Fibroblast of skin of left quadriceps (primary cell): ENCODE results near the gene FCER1G.

ENCODE experiments used
- DNase-seq, 2 experiments: peaks; one replicate each; pipeline ENCODE4 v3.0.0-alpha.2; 2013; ENCODE audit warnings: low read depth in 2 of 2

The FCER1G gene

DNA sequence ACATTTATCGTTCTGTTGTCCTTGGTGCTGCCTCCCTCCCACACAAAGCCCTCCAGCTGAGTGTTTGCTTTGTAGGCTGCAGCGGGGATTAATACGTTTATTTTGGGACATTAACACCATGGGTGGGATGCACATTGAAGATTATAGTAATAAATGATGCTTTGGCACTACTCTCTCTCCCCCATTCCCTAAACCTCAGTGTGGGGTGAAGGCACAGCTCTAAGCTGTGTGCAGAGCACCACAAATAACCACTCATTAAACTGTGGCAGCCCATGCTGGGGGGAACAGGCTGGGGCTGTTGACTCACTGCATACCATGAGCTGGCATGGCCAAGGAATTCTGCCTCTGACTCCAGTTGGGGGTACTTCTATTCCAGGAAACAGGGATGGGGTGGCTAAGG lies 51.1 kb downstream of the FCER1G start:
- DNase-seq = no peak

DNA sequence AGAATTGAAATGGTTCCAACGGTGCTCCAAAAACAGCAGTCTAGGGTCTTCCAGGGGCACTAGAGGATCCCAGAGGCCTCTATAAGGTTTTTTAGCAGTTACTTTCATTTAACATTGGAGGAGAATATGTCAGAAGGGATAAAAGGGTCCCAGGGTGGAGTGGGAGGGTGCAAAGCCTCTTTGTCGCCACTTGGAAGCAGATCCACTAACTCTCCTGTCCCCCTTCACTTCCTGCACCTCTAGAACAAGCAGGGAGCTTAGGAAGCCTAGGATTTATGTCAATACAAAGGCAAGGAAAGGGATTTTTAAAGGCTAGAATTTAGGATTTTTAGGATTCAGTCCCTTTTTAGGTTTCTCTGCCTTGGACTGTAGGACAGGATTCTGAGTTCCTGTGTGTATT lies 51.7 kb downstream of the FCER1G start:
- no peak for DNase-seq

DNA sequence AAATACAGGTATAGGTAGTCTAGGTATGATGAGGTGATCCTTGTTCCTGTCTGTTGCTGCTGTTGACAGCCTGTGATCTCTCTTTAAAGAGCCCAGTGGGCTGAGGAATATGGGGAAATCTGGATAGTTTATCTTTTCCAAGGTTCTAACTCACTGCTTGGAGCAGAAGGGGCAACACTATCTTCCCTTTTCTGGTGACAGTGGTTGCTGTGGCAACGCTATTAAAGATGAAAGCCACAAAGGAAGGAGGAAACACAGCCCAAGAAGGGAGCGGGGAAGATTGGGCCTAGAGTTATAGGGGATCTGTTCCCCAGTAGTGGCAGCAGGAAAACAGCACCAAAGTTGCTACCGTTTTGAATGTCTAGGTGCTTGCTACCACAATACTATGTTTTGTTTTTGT lies 52.2 kb downstream of the FCER1G start:
- DNase-seq = no peak
